ENCODE measurements around the gene PDE7B.

The PDE7B gene

DNA sequence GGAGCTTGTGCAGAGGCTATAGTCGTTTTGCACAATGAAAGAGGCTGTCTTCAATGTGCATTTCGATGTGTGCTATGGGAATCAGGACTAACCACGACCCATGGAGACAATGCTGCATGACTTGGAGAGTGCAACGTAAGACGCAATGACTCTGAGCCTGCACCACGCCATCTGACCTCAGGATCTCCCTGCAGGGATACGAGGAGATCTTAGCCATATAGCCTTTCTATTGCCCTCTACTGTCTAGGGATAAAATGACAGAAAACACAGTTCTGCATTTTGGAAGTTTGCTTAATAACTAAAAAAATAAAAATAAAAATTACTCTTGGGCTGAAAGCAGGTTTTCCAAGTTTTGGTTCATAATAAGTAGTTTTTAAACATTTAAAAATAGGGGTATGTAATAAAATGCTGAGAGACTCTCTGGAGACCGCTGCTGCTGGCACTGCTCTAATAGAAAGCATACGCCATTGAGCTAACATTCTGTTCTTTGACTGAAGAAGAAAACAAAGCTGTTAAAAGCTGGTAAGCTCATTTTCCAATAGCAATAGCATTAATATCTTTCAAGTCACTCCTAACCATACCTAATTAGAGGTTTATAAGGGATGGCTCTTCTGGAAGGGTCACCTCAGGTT, 87.2 kb downstream of the PDE7B start:
- no peak for DNase-seq

DNA sequence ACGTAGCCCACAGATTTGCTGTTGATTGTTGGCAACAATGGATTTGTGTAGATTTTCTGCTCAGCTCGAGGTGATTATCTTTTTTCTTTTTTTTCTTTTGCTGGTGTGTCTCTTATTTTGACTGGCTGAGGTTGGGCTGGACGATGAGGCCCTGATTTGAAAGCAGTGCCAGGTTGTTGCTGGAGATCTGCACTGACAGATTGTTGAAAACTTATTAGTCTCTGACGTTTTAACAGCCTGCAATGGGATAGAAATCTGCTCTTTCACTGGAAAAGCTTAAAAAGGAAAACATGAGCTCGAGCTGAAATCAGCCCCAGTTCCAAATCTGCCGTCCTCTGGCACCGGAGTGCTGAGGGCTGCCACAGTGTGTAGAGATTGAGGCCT, 87.7 kb downstream of the PDE7B start:
- DNase-seq, result no peak

GRCh38 chr6:135940616-135941167, 89.2 kb downstream of the PDE7B start:
- DNase-seq, result no peak

GRCh38 chr6:135941275-135942025, 89.9 kb downstream of the PDE7B start:
- DNase-seq, result no peak

GRCh38 chr6:135944120-135944519, 92.6 kb downstream of the PDE7B start:
- no peak for DNase-seq

DNA sequence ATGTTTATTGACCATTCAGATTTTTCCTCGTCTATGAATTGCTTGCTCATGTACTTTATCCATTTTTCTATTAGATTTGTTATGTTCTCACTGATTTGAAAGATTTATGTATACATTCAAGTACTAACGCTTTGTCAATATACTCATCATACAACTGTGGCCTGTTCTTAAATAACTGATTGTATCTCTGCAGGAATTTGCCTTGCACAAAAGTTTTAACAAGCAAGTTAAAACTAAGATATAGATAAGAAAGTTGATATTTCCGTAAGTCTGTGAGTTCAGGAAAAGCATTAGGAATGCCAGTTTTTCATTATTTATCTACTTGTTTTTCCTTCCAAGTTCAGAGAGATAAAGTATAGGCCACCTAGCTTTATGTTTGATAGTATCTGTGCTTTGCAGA, 95.2 kb downstream of the PDE7B start:
- DNase-seq, result no peak

DNA sequence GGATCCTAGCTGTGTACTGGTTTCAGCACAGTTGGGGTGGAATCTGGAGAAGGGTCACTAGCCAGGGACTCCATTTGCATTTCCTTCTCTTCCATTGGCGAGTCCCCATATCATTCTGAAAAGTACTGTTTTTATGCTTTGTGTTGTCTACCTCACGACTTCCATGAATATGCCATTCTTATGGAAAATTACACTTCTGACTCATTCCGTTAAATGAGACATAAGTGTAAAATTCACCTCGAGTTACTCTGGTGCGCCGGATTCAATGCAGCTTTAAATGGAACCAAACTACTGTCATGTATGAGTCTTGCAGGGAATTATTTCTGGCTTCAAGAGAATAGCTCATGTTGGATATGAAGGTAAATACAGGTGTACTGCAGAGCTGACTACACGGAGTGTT, 99.2 kb downstream of the PDE7B start:
- no peak for DNase-seq

GRCh38 chr6:135951169-135951568, 99.7 kb downstream of the PDE7B start:
- no peak for DNase-seq

DNA sequence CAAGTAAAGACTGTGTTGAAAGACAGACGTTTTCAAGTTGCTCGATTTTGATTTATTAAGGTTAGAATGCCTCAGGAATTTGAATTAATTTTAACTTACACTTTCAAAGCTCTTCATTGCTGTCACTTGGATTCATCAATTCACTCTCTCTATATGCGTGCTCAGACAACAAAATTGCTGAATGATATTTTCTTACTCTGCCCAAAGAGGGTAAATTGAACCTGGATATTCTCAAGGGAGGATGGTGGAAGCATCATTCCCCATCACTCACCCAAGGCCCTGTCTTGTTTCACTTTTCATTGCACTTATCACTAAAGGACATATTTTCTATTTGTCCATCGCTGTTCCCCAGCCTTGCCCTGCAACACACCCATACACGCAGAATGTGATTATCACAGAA, 102.3 kb downstream of the PDE7B start:
- no peak for DNase-seq

GRCh38 chr6:135955099-135955498, 103.6 kb downstream of the PDE7B start:
- no peak for DNase-seq

GRCh38 chr6:135962731-135963130, 111.2 kb downstream of the PDE7B start:
- DNase-seq, result no peak

DNA sequence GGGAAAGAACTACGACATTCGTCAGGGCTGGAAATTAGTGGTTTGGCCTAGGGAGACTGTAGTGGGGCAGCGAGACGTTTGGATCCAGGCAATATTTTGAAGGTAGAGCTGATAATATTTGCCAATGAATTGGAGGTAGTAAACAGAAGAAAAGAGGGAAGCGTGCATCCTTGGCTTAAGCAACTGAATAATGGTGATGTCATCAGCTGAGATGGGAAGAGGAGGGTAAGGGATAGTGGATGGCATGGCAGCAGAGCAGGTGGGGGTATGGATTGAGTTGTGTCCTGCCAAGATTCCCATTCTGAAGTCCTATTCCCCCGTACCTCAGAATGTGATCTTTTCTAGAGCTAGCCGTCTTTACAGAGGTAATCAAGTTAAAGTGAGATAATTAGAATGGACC, 119.2 kb downstream of the PDE7B start:
- DNase-seq, result no peak

DNA sequence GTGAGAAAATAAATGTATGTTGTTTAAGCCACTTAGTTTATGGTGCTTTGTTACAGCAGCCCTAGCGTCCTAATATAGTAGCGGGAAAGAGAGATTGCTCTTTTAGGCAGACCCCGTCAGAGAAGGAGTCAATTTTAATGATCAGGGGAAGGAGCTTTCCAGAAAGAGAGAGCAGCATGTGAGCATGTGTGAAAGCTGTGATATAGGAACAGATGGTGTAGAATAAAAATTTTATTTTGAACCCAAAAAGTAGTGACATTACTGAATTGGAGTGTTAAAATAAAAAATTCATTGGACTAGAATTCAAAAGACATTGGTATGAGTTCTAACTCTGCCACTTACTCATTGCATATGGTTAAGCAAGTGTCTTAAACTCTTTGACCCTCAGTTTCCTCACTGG, 119.8 kb downstream of the PDE7B start:
- DNase-seq, result no peak

DNA sequence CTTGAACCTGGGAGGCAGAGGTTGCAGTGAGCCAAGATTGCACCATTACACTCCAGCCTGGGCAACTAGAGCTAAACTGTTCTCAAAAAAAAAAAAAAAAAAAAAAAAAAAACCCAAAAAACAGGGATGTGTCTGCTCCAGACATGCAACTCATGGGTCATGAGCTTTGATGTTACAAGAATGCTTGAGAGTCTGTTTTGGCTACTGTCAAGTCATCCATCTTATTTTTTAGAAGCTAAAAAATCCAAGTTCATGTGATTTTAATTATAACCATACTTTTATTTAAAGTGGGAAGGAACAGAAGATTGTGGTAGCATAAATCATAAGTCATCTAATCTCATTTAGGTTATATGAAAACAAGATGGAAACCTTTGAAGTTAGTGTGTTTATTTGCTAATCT, 120.6 kb downstream of the PDE7B start:
- DNase-seq, result no peak

DNA sequence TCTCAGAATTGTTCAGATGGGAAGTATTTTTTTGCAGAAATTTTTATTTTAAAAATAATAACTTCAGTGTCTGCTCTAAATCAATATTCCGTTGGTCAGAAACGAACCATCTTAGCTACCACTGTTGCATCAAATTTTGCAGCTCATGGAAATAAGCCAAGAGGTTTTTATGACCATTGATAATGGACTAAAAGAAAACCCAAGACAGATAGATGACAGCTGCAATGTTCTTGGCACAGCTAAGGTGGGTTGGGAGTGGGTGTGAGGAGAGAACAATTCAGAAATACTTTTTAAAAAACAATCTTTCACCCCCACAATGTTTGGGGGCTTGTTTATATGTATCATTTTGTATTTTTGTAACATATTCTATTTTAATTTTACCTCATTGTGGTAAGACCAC, 121.1 kb downstream of the PDE7B start:
- DNase-seq, result no peak

- no peak for DNase-seq
Observed at GRCh38 chr6:135974426-135974825, 122.9 kb downstream of the PDE7B start.

GRCh38 chr6:135976585-135976984, 125.1 kb downstream of the PDE7B start:
- DNase-seq, result no peak

- no peak for DNase-seq
Observed at GRCh38 chr6:135983093-135983492, 131.6 kb downstream of the PDE7B start.

DNA sequence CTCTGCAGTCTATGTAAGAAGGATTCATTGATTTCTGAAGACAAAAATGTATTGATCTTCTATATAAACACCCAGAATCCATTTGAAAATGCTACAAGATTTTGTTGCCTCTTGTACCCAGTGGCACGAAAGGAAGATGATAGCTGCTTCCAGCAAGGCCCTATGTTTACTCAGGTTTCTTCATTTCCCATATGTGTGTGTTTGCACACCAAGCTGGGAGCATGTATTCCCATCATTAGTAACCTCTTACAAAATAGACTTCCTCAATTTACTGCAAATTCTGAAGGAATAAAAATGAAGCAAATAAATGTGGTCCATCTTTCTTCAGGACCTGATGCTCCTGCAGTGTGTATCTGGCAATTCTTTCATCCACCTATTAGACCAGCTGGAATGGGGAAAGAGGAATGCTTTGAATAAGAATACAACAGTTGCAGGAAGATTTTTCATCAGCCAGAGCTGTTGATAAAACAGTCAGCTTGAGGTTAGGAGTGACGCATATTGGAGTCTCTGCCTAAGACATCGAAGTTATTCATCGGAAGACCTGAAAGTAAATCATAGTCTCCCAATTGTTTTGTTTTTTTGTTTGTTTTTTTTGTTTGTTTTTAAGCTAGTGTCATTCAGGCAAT, 132.3 kb downstream of the PDE7B start:
- no peak for DNase-seq

DNA sequence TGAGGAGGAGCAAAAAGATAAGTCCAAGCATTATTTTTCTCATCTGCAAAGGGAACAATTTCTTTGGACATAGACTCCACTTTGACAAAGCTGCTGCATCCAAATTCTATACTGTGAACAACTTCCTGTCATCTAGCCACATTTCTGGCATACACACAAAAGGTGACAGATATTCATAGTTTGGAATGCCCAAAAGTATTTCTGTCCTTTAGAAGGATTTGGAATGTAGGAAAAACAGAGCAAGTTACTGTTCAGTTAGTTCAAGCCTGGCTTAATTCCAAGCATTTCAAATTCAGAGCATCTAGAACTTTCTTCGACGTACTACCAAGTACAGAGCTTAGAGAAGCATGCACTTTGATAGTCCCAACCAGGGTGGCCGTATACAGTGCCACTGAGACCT, 134.0 kb downstream of the PDE7B start:
- DNase-seq, result no peak

GRCh38 chr6:135987226-135987625, 135.7 kb downstream of the PDE7B start:
- no peak for DNase-seq

DNA sequence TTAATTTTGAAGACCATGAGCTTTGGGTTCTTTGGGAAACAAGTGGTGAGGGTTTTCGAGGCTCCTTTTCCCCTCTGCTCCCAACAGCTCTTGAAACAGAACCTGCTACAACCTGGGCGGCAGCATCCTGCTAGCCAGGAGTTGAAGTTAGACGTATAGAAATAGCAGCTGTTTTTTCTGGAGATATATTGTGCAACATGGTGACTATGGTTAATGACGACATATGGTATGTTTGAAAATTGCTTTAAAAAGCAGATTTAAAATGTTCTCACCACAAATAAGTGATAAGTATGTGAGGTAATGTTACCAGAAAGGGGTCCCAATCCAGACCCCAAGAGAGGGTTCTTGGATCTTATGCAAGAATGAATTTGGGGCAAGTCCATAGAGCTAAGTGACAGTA, 138.9 kb downstream of the PDE7B start:
- DNase-seq, result no peak

DNA sequence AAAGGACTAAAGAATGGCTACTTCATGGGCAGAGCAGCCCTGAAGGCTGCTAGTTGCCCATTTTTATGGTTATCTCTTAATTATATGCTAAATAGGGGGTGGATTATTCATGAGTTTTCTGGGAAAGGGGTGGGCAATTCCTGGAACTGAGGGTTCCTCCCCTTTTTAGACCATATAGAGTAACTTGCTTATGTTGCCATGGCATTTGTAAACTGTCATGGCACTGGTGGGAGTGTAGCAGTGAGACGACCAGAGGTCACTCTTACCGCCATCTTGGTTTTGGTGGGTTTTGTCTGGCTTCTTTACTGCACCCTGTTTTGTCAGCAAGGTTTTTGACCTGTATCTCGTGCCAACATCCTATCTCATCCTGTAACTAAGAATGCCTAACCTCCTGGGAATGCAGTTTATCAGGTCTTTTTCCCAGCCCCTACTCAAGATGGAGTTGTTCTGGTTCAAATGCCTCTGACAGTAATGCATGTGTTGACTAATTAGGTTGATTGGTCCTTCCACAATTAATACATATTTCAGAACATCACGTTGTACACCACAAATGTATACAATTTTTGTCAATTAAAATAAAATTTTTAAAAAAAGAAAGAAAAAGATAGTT, 139.5 kb downstream of the PDE7B start:
- DNase-seq, result no peak

- DNase-seq, result no peak
Observed at GRCh38 chr6:135992739-135993138, 141.2 kb downstream of the PDE7B start.

Data from SHP77 treated with DMSO at 0.1 percent for 48 hours (cell line).